ENCODE results near the gene NFATC3. TPM values are rescaled to one million over a fixed set of nuclear protein-coding genes. Genes with fewer than 3 reads are reported as not detected.
A peak's percentile ranks its signal among the peaks of the same experiment; 100 is the strongest.

Gene NFATC3
- total and polyA plus RNA-seq, 2 donors from 2014 or later, result 15.0 to 37.7 TPM

- Histone ChIP-seq H3K9me3 (ENCODE audit: control insufficient read depth in 2 of 3, insufficient read depth in 1 of 3, low read length in 3 of 3) (no peaks in the 10 kb centered on the region), H3K36me3 (ENCODE audit: control insufficient read depth in 2 of 3, insufficient read depth in 3 of 3, low read length in 3 of 3) (peaks cover 0 to 15% (median 6%) of the 10 kb centered on the region in 3 donors), H3K9ac (ENCODE audit: low read length in 3 of 3) (peak overlapping the region in 2 of 3 donors; percentile 14 to 74), H3K4me1 (ENCODE audit: control insufficient read depth in 2 of 3, insufficient read depth in 2 of 3, low read depth in 1 of 3, low read length in 3 of 3) (peaks cover 0 to 30% (median 21%) of the 10 kb centered on the region in 3 donors), H3K27me3 (ENCODE audit: control insufficient read depth, insufficient read depth, low read length) (no peaks in the 10 kb centered on the region), H3K27ac (ENCODE audit: low read depth in 2 of 2, low read length in 2 of 2) (peak overlapping the region; percentile 92 to 96), H3K4me3 (ENCODE audit: low read length in 3 of 3) (peak overlapping the region in 1 of 3 donors; percentile 77)
- FAIRE-seq (no peak), DNase-seq (no peak)
- no peak for TF ChIP-seq CTCF (IDR thresholded peaks at IDR 0.05; ENCODE audit: borderline replicate concordance, extremely low read depth, insufficient read depth)
- intact Hi-C loops (cut with DNase I), result loop anchor here (10.0 kb wide), 1 partner anchor 51 kb away; the partner anchor contains the start of genes PRMT7 and SLC7A6OS
Observed at GRCh38 chr16:68263559-68264127, 178.5 kb downstream of the NFATC3 start.

- DNase-seq, result peak; percentile 73 to 92 (median 80)
- Histone ChIP-seq H3K9ac (ENCODE audit: low read length in 3 of 3) (peak within 1 kb of the TSS; percentile 34 to 74 (median 37)), H3K36me3 (ENCODE audit: control insufficient read depth in 2 of 3, insufficient read depth in 3 of 3, low read length in 3 of 3) (peaks cover 0 to 13% (median 6%) of the 10 kb centered on the region in 3 donors), H3K4me3 (ENCODE audit: low read length in 3 of 3) (peak within 1 kb of the TSS; percentile 64 to 77 (median 65)), H3K27me3 (ENCODE audit: control insufficient read depth, insufficient read depth, low read length) (no peaks in the 10 kb centered on the region), H3K9me3 (ENCODE audit: control insufficient read depth in 2 of 3, insufficient read depth in 1 of 3, low read length in 3 of 3) (no peaks in the 10 kb centered on the region), H3K4me1 (ENCODE audit: control insufficient read depth in 2 of 3, insufficient read depth in 2 of 3, low read depth in 1 of 3, low read length in 3 of 3) (peaks cover 0 to 27% (median 13%) of the 10 kb centered on the region in 3 donors), H3K27ac (ENCODE audit: low read depth in 2 of 2, low read length in 2 of 2) (peak within 1 kb of the TSS; percentile 92 to 96)
- no peak for FAIRE-seq
- intact Hi-C loops (cut with DNase I), result loop anchor here (10.0 kb wide), 1 partner anchor 50 kb away; the partner anchor contains the start of genes PRMT7 and SLC7A6OS
- TF ChIP-seq CTCF (IDR thresholded peaks at IDR 0.05; ENCODE audit: borderline replicate concordance, extremely low read depth, insufficient read depth), result peak; percentile 53
Observed at GRCh38 chr16:68264128-68265077, 179.2 kb downstream of the NFATC3 start, which contains the start of gene SLC7A6. Gene SLC7A6 (plus strand): TSS chr16:68264526. CDS start chr16:68274727, 10,201 bp downstream.

- peaks cover 0 to 21% (median 6%) of the 10 kb centered on the region in 3 donors for H3K4me1 ChIP-seq (ENCODE audit: control insufficient read depth in 2 of 3, insufficient read depth in 2 of 3, low read depth in 1 of 3, low read length in 3 of 3)
- H3K9ac ChIP-seq (ENCODE audit: low read length in 3 of 3), result peak overlapping the region; percentile 34 to 56 (median 37)
- TF ChIP-seq CTCF (IDR thresholded peaks at IDR 0.05; ENCODE audit: borderline replicate concordance, extremely low read depth, insufficient read depth), result no peak
- intact Hi-C loops (cut with DNase I), result loop anchor here (10.0 kb wide), 1 partner anchor 50 kb away; the partner anchor contains the start of genes PRMT7 and SLC7A6OS
- no peaks in the 10 kb centered on the region for H3K9me3 ChIP-seq (ENCODE audit: control insufficient read depth in 2 of 3, insufficient read depth in 1 of 3, low read length in 3 of 3)
- peak overlapping the region; percentile 64 to 77 (median 65) for H3K4me3 ChIP-seq (ENCODE audit: low read length in 3 of 3)
- FAIRE-seq (no peak), DNase-seq (peak in 4 of 5 donors; percentile 59 to 81 (median 68))
- H3K36me3 ChIP-seq (ENCODE audit: control insufficient read depth in 2 of 3, insufficient read depth in 3 of 3, low read length in 3 of 3), result peaks cover 0 to 4% (median 0%) of the 10 kb centered on the region in 3 donors
- H3K27ac ChIP-seq (ENCODE audit: low read depth in 2 of 2, low read length in 2 of 2), result peak overlapping the region; percentile 92 to 96
- H3K27me3 ChIP-seq (ENCODE audit: control insufficient read depth, insufficient read depth, low read length), result no peaks in the 10 kb centered on the region
Observed at GRCh38 chr16:68265078-68265920, 180.1 kb downstream of the NFATC3 start.

Measured in kidney (tissue), 14 donors.